HL-60/S4 treated with retinoic acid at 250 ng/mL for 4 days and 3 days (cell line): ENCODE measurements around the gene TEX19.

ENCODE experiments used
- in situ Hi-C: fragments of 300-500 bp; cut with MboI; formaldehyde crosslinking; loops from 2 replicates; pipeline ENCODE4 v1.7.0; 2022; ENCODE audit warnings: low sequenced_read_pairs

Gene TEX19

GRCh38 chr17:82358465-82359350 lies at the start of gene TEX19:
Gene TEX19 (plus strand): TSS chr17:82359247. CDS start chr17:82362151, 2,904 bp downstream.
- in situ Hi-C loops = no loop called here

- in situ Hi-C loops = no loop called here
These were observed 49.1 kb upstream of the TEX19 start for GRCh38 chr17:82309656-82310570.

GRCh38 chr17:82310877-82311276 lies 48.2 kb upstream of the TEX19 start:
- in situ Hi-C loops = no loop called here

- in situ Hi-C loops = no loop called here
These were observed 47.1 kb upstream of the TEX19 start for GRCh38 chr17:82311971-82312370.

GRCh38 chr17:82313195-82314011 lies 45.6 kb upstream of the TEX19 start:
- in situ Hi-C loops = no loop called here

DNA sequence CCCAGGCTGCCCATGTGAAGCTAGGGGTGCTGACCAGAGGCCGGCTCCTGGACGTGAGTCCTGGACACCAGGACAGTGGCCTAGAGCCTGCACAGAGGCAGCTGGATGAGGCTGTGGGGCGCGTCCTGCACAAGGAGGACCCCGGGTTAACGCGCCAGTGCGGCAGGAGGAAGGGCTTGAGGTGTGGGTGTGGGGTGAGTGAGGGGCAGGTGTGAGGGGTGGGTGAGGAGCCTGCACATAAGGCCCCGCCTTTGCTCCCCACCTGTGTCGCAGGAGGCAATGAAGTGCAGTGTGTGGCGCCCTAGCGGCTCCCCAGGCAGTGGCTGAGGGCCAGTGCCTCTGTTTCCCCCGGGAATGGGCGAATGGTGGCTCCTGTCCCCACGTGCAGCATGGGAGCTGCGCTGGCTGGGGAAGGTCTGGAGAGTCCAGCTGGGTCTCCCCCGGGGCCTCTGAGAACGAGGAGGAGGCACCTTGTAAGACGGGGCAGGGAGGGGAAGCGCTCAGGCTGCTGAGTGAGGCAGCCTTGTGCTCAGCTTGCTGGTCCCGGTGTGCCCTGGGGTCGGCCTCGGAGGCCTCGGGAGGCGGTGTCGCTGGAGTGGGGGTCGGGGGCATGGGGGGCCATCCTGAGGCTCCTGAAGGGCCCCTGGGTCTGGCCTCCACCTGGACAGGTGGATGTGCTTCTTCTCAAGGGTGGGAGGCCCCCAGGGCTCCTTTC lies 44.9 kb upstream of the TEX19 start:
- in situ Hi-C loops = no loop called here

DNA sequence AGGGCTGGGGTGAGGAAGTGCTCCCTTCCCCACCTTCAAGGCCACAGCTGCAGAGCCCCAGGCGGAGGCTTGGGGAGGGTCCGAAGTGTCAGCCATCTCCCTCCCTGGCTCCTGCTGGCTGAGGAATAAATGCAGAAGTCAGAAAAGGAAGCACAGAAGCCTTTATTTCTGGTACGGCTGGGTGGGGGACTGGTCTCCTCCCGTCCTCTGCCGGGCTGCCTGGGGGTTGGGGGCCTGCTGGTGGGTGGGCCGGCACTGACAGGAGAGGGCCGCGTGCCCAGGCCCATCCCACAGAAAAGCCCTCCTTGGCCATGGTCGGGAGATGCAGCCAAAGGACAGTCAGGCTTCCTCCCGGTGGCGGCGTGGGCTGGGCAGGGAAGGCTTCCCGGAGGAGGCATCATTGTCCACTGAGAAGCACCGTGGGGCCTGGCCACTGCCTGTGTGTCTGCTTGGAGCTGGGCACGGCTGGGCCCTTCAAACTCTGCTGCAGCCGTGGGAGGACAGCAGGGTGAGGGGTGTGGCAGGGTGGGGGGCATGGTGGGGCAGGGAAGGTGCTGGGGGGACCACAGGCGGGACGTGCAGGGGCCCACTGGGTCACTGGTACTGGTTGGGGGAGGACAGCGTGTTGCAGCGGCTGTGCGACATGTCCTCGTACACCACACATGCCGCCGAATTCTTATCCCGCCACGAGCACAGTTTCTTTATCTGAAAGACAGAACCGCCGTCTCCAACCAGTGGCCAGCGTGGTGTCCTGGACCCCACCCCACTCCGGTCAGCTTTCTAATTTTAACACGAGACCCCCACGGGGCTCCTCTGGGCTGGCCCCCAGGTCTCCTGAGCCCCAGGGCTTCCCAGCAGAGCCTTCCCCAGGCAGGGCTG lies 44.1 kb upstream of the TEX19 start:
- in situ Hi-C loops = no loop called here

GRCh38 chr17:82315703-82316358 lies 43.2 kb upstream of the TEX19 start:
- in situ Hi-C loops = no loop called here

DNA sequence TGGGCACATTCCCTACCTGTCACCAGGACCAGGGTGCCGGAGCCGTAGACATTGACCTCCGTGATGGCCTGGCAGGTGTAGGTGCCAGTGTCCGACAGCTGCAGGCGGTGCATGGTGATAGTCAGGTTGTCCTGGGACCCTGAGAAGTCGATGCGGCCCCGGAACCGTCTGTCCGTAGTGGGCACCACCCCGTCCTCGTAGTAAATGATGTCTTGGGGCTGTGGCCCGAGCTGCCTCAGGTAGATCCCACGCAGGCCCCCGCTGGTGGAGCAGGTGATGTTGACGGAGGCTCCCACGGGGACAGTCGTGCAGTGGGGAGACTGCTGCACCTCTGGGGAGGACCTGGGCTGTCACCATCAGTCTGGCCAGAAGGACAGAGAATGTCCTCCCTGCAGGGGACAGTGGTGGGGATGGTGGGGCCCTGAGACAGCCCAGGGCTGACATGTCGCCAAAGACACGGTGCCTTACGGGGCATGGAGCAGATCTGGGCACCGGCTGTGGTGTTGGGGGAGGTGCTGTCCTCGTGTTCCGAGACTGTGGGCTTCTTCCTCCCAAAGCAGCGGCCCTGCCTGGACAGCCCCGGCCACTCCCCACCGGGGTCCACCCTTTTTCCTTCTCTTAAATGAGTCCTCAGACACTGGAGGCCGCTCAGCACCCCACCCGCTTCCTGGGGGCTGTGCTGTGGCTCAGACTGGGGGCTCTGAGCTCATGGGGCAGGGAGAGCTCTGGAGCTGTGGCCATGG lies 42.2 kb upstream of the TEX19 start:
- in situ Hi-C loops = no loop called here

DNA sequence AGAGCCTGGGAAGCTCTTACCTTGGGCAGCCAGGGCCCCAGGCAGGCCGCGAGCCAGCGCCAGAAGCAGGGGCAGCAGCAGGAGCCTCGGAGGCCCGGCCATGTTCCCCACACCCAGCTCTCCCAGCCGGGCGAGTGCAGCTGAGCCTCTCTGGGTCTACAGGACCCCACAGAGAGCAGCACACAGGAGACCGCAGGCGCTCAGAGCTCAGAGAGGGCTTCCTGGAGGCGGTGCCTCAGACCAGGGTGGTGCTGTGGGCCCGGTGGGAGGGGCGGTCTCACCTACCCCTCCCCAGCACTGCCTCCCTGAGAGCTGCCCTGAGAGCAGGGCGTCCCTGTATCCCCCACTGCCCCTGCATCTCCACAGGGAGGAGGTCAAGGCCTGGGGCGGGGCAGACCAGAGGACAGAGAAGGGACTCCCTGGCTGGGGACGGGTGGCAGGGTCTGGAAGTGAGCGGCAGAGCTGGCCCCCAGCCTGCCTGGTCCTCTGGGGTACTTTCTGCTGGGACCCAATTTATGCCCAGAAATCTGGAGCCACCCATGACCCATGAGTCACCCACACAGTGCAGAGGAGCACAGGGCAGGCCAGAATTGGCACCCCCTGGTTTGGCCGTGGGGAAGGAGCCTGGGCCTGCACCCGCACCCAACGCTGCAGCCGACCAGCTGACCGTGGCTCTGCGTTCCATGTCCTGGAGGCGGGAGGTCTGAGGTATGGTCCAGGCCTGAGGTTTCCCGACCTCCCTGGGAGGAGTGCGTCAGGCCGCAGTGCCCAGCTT lies 41.5 kb upstream of the TEX19 start, which contains the start of gene CD7:
Gene CD7 (minus strand): TSS at position 215 of the 775 bp plus-strand sequence. CDS start 113 bp downstream, at position 102.
- in situ Hi-C loops = no loop called here

DNA sequence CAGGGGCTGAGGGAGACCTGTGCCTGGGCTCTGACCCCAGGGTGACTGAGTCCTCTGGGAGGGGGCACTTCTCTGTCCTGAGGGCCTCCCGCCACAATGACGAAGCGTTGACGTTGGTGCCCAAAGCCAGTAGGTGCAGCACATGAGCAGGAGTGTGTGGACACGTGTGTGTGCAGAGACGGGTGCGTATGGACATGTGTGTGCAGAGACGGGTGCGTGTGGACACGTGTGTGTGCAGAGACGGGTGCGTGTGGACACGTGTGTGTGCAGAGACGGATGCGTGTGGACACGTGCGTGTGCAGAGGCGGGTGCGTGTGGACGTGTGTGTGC lies 40.9 kb upstream of the TEX19 start:
- in situ Hi-C loops = no loop called here

- in situ Hi-C loops = no loop called here
These were observed 40.1 kb upstream of the TEX19 start for GRCh38 chr17:82318772-82319606.

GRCh38 chr17:82319619-82320062 lies 39.4 kb upstream of the TEX19 start:
- in situ Hi-C loops = no loop called here

DNA sequence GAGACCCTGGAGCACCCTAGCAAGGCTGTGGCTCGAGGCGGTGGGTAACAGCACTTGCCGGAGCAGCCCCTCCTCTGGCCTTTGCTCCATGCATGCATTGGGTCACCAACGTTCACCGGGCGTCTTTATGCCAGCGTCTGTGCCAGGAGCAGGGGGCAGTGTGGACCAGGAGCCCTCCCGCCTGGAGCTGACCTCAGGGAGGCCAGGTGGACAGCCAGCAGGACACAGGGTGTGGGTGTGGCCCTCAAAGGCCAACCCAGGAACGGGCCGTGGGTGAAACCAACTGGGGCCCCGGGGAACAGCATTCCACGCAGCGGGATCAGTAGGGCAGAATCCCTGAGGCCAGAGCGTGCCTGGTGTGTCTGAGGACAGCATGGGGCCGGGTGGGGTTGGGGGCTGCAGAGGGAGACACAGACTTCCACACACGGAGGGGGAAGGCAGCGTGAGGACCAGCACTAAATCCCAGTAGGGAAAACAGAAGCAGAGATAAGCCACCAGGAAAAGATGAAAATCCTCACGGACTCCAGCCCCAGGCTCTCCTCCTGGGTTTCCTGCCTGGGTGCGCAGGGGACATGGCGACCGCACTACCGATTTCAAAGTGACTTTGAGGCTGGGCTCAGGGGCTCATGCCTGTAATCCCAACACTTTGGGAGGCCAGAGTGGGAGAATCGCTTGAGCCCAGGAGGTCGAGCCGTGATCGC lies 38.8 kb upstream of the TEX19 start:
- in situ Hi-C loops = no loop called here
